Ishikawa (cell line): ENCODE measurements around the gene SYT1.

Source experiments
- CEBPB ChIP-seq: IDR thresholded peaks from 2 replicates; pipeline ENCODE4 v1.6.1; 2012
- EGR1 ChIP-seq: IDR thresholded peaks from 2 replicates; pipeline ENCODE4 v1.6.1; 2012
- EP300 ChIP-seq: IDR thresholded peaks from 2 replicates; pipeline ENCODE4 v1.6.1; 2012; ENCODE audit warnings: borderline replicate concordance
- FOXM1 ChIP-seq: IDR thresholded peaks from 2 replicates; pipeline ENCODE4 v1.6.1; 2012; ENCODE audit warnings: low read depth, borderline replicate concordance
- MAX ChIP-seq: IDR thresholded peaks from 2 replicates; pipeline ENCODE4 v1.6.1; 2012
- NFIC ChIP-seq: IDR thresholded peaks from 2 replicates; pipeline ENCODE4 v1.6.1; 2012
- RAD21 ChIP-seq: IDR thresholded peaks from 2 replicates; pipeline ENCODE4 v1.6.1; 2012; ENCODE audit warnings: low read depth
- REST ChIP-seq: IDR thresholded peaks from 2 replicates; pipeline ENCODE4 v1.6.1; 2012; ENCODE audit warnings: low read depth, mild to moderate bottlenecking
- TAF1 ChIP-seq: IDR thresholded peaks from 2 replicates; pipeline ENCODE4 v1.6.1; 2012; ENCODE audit warnings: low read depth, mild to moderate bottlenecking
- TCF12 ChIP-seq: IDR thresholded peaks from 2 replicates; pipeline ENCODE4 v1.6.1; 2012; ENCODE audit warnings: low read depth
- TEAD4 ChIP-seq: IDR thresholded peaks from 2 replicates; pipeline ENCODE4 v1.6.1; 2012
- USF1 ChIP-seq: IDR thresholded peaks from 2 replicates; pipeline ENCODE4 v1.6.1; 2012
- YY1 ChIP-seq: IDR thresholded peaks from 2 replicates; pipeline ENCODE4 v1.6.1; 2012; ENCODE audit warnings: low read depth

GRCh38 chr12:79380402-79380801, 515.8 kb downstream of the SYT1 start:
- TF ChIP-seq REST, result no peak
- TF ChIP-seq MAX, result no peak
- no peak for TF ChIP-seq FOXM1
- no peak for TF ChIP-seq EGR1
- no peak for TF ChIP-seq TEAD4
- no peak for TF ChIP-seq EP300
- no peak for TF ChIP-seq TAF1
- no peak for TF ChIP-seq TCF12
- TF ChIP-seq RAD21, result no peak
- TF ChIP-seq YY1, result no peak
- no peak for TF ChIP-seq USF1
- TF ChIP-seq CEBPB, result no peak
- no peak for TF ChIP-seq NFIC
